NCI-H1694 (cell line): ENCODE data around the gene RBMS3.
"Not testable (repeated sequence)": the region's sequence is repeated elsewhere in the genome, so short reads cannot be mapped to it uniquely, and the experiment has no call there.

ENCODE experiments used
- DNase-seq: peaks from one replicate; lab custom pipeline; 2025; lab: John Stamatoyannopoulos, UW

Gene RBMS3

DNA sequence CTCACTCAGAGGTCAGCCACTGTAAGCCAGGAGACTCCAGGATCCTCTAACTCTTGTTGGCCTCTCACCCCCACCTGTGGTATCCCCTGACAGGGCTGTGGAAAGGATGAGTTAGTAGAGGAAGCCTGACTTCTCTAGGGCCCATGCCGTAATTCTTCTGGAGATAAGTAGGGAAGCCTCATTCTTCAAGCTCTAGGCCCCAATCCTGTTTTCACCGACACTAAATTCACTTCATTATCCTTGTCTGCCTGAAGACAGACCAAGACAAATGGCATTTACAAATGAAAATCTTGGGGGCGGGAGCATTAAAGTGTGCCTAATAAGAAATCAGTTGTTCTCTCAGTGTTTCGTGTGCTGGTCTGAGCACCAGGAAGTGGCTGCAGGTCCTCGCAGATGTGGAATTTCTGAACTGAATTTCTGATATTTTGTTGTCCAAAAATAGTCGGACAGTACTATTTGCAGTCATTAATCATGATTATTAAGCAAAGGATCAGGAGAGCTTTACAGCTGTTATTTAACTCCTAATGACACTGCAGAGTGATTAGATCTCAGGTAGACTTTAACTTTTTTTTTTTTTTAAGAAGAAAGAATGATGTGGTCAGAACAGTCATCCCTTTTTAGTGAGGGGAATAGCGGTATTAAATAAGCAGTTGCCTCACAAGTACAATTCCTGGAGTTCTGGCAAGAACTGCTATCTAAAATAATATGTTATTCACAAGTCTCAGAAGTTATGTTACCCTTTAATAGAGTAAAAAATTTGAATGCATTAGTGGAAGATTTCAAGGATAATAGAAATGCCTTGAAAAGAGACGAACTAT, 58.4 kb downstream of the RBMS3 start:
- DNase-seq = no peak

DNA sequence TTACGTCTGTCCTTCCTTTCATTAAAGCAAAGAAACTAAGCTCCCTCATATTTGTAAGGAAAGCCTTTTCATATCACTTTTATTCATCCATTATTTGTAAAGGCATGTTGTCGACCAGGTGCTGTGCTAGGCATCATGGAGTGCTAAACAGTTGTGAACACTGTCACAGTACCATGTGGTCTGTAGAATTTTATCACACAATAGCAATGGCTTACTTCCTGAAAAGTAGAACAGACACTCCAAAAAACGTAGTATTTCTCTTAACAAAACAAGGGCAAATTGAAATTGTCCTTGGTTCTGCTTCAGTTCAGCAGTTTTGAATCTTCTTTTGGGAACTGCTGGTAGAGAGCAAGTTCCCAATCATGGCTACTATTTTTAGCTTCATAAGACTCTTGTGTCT, 63.3 kb downstream of the RBMS3 start:
- DNase-seq = no peak

DNA sequence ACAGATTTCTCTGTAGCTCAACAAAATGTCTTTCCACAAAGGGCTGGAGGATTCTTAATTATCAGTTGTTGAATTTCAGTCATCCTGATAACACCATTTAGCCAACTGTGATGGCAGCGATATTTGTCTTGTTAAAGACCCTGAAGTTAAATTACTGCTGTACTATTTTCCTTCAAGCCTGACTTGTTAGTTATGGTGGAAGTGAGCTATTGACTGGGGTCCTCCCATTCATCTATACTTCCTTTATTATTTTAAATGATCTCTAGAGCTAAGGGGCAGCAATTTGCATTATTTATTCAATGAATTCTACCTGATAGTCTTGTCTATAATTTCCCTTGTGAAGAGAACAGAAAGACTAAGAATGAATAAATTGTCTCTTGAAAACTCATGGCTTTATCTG, 64.1 kb downstream of the RBMS3 start:
- no peak for DNase-seq

DNA sequence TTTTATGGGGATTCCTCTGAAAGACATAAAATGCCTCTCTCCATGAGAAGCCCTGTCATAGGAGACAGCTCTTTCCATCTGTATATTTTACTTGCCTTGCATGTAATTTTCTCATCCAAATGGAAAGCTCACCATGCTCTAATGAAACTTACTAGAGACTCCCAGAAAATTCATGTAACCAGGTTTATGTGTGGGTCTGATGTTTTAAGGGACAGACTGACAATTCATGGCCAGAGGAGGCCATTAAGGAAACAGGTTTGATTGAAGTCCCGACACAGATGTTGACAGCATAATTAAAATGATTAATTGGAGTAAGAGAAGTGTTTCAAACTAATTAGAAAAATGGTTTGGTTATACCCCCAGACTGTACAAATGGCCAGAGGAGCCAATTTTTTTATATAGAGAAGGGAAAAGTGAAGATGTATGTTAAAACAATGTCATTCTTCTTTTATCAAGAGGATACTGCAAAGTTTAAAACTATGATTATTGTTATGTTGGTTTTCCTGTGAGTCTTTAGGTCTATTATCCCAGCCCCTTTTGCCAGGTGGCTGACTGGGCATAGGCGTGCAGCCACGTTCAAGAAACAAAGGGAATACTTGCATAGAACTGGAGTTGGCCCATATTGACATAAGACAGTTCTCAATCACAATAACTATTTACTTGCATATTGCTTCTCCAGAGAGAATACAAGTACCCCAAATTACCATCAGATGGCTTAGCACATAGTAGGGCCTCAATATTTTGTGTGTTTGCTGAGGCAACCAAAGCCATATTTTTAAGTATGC, 64.8 kb downstream of the RBMS3 start:
- DNase-seq = no peak

DNA sequence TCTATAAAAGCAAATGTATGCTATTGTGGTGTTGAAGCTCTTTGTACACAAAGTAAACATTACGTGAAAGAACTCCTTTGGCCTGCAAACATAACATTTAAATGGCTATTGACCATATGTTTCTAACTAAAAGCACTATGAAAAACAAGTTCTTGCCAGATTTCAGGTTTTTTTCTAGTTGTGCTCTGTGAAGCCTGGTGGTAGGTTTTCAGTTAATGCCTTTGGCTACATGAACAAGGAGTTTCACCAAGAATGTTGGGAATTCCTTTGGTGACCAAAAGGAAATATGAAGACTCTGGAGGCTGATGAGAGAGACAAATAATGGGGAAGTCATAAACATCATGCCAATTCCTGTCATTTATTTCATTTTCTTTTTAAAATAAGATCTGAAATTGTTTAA, 66.0 kb downstream of the RBMS3 start:
- no peak for DNase-seq

DNA sequence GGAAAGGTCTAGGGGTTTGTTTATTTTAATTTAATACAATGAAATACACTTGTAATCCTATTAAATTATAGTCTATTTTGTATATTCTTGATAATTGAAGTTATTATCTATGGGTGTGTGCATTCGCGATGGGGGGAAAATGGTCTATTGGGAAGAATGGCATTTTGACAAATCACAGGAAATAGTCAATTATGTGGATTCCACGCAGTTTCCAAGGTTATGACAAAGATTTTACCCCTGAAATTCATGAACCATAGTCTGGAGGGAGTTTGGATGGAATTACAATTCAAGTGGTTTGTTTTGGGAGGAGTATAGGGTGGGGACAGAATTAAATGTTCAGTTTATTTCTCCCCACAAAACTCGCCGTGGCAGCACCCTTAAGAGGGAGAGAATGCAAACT, 66.5 kb downstream of the RBMS3 start:
- DNase-seq = no peak

DNA sequence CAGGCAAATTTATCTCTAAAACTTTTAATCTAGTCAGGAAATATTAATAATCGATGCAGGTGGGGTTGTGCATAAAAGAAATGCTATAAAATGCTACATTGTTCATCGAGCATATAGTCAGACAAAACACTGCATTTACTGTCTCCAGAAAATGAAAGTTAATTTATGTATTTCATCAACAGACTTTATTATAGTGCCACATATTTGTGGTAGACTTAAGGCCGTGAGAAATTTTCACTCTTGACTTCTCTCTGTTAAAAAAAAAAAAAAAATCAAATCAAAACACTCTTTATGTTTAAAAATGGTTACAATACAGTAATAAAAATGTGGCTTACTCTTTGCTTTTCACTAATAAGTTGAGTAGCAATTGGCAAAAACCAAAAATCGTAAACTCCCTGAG, 67.4 kb downstream of the RBMS3 start:
- DNase-seq = no peak

DNA sequence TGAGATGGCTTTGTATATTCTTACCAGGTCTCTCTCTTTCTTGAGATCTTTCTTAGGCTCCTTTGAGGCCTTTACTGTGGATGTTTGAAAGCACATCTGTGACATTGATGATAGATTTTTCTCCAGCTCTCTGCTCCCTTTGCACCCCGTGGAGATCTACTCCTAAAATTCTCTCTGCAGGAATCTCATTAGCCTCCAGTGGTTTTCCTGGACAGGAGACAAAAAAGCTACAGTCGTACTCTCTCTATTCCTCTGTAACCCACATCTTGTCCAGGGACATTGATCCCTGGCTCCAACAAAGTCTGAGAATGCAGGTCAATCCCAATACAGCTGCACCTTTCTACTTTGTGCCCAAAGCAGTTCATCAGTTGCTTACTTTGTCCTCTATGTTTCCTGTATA, 68.2 kb downstream of the RBMS3 start:
- DNase-seq = no peak

DNA sequence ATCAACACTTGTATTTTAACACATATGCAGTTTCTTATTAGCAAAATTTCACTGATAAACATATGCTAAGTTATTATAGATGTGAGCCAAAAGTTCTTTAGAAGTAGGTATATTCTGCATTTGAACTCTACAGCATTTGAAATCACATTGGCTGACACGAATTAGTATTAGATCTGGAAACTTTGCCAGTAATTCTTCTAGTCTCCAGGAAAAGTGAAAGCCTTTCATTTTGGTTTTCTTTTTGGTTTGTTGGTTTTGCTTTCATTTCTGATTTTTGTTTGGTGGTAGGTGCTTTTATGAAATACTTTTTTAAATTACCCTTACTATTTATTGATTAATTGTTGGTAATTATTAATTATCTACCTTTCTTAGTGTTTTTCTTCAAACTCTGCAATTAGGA, 72.9 kb downstream of the RBMS3 start:
- no peak for DNase-seq

DNA sequence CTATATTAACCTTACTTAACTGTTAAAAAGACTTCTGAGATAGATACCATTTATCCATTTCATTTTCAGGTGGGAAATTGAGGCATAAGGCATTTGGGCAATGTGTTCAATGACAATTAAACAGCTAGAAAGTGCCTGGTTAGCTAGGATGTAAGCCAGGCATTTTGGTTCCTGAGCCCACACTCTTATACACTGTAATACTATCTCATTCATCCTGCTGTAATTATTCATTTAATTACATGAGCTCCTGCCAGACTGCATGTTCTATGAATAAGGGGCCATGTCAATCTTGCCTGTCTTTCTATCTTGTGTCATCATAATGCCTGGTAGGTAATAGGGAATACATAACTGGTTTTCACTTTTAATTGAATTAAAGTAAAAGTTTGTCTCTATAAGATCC, 74.0 kb downstream of the RBMS3 start:
- DNase-seq = no peak

DNA sequence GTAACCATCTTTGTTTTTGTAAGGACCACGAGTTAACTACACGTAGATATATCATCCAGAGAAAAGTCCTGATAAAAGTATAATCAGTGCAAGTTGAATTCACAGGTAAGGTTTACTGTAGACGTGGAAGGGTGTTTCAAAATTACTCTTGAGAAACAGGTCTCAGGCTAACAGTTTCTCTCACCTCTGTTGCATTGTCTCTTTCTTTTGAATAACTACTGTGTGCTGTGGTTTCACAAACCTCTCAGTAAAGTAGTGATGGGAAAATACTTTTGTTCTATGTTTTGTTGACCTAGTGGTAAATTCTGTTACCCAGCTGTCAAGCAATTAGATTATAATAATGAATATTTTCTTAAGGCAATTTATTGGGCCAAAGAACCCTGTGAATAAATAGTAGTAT, 75.2 kb downstream of the RBMS3 start:
- DNase-seq = no peak

DNA sequence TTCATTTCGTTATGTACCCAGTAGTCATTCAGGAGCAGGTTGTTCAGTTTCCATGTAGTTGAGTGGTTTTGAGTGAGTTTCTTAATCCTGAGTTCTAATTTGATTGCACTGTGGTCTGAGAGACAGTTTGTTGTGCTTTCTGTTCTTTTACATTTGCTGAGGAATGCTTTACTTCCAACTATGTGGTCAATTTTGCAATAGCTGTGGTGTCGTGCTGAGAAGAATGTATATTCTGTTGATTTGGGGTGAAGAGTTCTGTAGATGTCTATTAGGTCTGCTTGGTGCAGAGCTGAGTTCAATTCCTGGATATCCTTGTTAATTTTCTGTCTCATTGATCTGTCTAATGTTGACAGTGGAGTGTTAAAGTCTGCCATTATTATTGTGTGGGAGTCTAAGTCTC, 79.4 kb downstream of the RBMS3 start:
- DNase-seq = not testable (repeated sequence)

DNA sequence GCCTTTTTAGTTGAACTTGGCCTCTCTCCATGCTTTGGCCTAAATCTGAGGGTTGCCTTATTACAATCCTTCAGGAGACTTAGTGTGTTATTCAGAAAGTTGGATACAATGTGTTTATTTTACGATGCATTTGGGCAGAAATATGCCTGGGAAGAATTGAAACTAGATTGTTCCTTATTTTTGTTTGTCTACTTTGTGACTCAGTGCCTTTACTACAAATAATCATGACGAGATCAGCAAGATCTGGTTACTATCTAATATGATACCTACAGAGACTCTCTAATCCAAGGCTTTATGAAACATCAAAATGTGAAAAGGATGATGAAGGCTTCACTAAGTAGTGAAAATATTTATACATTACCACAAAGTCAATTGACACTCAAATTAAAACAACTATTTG, 82.2 kb downstream of the RBMS3 start:
- DNase-seq = no peak

DNA sequence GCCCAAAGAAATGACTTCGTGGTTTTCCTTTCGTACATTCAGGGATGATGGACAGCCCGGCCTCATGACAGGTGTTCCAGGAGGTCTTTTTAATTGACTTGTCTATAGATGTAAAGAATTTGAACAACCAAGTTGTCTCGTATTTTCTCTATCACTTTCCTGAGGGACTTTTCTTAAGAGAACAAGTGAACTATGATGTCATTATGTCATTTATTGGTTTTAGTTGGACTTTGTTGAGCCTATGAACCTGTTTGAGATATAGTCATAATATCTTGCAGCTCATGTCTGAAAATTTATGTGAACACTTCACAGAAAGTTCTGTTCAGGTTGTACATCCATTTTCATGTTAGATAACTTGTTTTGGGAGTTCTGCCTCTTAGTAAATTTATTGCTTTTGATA, 89.2 kb downstream of the RBMS3 start:
- DNase-seq = no peak

DNA sequence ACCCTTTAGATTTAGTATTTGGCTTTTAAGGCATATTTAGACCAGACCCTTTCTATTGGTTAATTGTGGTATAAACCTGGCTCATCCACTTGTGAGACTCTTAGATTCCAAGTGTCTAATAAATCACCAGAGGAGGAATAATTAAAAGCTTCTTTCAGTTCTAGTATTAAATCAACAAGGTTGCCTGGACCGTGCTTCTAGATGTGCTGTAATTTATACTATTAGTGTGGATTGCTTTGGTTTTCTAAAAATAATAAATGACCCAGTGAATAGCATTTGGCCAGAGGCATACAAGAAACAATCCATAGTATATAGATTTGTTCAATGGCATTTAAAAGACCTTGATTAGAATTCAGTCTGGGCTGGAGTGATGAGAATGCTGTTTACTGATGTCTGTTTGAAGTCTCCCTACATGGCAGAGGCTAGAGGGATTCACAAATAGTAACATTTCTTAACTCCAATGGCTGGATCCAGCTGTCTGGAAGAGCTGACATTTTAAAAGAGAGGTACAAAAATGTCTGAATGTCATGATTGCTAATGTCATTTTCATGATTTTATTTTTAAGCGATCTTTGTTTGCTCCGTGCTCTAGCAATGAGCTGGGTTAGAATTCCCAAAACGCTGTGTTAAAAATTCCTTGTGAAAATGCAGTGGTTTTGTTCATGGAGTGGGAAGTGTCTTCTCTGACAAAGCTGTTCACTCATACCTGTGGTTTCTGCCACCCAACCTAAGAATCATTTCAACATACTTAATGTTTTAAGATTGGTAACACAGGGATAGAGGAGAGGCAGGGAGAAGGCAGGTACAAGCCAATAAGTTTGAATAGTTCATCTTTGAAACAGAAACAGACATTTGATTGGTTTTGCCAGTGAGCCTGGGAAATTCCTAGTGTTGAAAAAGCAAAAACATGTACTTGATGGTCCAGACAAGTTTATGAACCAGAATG, 89.9 kb downstream of the RBMS3 start:
- DNase-seq = no peak

DNA sequence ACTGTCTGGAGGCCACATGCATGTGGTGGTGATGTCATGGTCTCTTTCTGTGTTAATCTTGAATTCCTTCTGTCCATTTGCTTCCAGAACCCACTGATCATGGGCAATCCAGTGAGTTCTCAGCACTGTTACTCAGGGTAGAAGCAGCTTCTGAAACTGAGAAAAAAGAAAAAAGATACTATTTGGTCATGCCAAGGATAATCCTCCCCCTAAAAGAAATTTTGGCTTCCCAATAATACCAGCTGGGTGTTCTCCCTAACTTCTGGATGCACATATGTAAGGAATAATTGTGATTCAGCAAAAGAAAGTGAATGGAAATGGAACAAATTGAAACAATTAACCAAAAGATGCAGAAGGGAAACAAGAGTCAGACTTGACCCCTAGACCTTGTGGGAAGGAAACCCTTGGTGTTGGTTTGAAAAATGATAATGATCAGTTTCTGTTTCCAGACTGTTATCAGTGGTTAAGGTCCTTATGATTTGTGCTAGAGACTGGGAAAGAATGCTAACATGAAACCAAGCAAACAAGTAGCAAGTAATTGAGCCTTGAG, 92.3 kb downstream of the RBMS3 start:
- no peak for DNase-seq

DNA sequence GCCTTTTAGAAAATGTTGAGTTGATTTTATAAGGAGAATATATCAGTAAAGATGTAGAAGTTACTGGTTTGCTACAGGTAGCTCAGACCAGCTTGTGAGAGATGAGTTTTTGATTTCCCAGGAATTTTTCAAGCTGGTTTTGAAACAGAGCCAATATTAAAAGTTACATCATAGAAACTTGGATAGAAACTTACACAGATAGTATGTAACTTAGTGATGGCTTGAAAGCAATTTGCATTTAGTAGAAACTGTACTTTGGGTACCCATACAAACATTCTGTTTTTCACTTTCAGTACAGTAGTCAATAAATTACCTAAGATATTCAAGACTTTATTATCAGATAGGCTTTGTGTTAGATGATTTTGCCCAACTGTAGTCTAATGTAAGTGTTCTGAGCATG, 93.4 kb downstream of the RBMS3 start:
- no peak for DNase-seq

DNA sequence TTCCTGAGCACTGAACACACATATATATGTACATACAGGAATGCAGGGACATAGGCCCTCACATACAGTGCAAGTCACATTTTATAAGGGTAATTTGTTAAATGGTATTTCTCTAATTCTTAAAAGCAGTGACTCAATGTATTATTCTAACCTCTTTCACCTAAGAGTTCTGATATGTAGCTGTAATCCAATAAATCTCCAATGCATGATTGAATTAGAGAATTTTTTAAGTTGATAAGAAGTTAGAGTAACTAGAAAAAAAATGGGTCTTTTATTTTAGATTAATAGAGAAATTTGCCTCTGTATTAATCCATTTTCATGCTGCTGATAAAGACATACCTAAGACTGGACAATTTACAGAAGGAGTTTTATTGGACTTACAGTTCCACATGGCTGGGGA, 98.2 kb downstream of the RBMS3 start:
- no peak for DNase-seq

DNA sequence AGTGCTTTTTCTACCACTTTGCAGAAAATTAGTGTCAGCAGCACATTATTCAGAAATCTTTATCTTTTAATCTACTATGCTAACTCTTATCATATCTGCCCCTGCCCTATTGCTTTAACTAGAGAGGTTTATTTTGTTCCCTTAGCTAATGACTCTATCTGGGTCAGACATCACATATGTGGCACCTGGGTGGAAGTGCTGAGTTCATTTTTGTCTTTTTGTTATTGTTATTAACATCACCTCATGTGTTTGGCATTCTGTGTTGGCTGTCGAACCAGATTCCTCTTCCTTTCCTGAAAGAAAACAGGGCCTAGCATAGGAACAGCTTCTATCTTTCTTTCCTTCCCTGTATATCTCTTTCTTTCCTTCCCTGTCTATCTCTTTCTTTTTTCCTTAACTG, 100.7 kb downstream of the RBMS3 start:
- no peak for DNase-seq

DNA sequence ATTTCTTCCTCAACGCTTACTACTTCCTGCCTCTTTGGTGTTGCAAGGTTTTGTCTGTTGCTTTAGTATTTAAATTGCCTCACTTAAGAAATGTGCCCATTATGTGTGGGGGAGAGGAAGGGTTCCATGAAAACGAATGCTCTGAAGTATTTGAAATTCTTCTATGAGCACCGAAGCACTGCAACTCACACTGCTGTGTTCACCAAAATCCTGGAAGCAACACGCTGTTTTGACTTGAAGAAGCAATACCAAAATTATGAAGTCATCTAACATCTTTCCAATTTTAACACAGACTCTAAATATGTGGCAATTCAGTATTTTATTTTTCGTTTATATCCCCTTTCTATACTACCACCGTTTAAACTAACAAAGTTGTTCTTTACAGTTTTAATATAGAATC, 101.5 kb downstream of the RBMS3 start:
- no peak for DNase-seq

DNA sequence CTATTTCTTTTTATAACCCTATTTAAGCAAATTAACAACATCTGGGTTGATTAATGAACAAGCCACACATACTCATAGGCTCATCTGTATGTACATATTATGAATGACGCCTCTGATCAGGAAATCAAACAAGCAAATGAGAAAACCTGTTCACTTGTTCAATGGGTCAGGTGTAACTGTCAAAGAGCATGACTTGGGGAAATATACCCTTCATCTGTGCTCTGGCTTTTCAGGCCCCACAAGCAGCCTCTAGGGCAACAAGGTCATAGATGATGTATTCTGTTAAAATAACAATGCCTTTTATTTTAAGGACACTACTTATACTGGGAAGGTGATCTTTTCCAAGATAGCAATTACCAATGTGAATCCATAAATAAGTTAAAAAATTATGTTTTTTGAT, 102.0 kb downstream of the RBMS3 start:
- no peak for DNase-seq

DNA sequence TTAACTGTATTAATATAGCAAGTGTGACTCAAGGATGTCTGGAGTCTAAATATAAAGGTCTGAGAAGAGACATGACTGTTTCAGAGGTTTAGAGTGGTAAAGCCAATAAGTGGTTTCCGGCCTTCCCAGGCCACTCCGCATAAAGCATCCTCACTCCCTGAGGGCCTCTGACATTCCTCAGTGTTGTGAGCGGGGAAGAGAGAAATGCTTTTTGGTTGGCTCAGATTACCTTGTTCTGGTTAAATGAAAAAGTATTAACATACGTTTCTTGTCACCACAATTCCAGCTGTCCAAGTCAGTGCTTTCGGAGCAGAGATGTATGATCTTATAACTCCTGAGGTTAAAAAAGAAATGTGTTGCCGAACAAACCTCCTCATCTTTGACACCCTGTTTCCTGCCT, 103.8 kb downstream of the RBMS3 start:
- no peak for DNase-seq
